ENCODE measurements around the gene SESN1.
A peak's percentile ranks its signal among the peaks of the same experiment; 100 is the strongest.
"Not testable (repeated sequence)": the region's sequence is repeated elsewhere in the genome, so short reads cannot be mapped to it uniquely, and the experiment has no call there.

The SESN1 gene

GRCh38 chr6:109093732-109094415, 772 bp downstream of the SESN1 start:
- peak; percentile 33 for DNase-seq

- no peak for DNase-seq
These were observed 2.6 kb downstream of the SESN1 start for GRCh38 chr6:109092074-109092473.

DNA sequence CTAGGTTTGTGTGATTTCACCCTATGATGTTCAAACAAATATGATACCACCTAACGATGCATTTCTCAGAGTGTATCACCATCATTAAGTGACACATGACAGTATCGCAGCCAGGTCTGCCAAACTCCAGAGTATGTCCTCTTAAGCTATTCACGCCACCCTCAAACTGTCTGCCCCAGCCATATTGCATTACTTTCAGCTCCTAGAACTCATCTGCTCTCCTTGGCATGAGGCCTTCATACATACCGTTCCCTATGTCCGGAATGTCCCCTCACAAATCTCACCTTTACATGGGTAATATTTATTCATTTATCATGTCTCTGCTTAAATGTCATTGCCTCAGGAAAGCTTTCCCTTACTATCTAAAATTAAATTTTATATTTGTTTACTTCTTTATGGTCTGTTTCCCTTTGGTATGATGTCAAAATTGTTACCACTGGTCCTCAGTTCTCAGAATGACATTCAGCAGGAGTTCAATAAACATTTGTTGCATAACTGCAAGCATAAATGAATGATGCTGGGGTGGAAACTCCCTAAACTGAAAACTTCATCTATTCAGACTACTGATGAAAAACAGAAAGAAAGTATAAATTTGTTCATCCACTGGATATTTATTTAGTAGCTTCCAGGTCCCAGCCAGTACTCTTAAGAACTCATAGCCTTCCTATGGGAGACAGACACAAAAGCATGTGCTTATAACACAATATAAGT, 3.2 kb downstream of the SESN1 start:
- DNase-seq, result no peak

DNA sequence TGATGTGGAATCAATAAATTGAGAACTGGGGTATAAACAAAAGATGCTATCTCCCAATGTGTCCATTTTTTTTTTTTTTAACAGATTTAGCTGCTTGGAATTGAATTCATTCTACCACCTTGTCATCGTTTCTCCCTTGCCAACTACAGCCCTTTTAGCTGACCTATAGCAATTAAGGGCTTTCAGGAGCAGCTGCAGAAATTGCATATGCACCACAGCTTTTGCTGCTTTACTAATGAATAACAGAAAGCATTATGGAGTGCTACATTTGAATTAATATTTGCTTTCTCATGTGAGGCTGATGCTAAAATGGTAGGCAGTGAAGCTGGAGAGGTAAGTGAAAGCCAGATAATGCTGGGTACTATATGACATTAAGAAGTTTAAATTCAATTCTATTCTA, 5.7 kb downstream of the SESN1 start:
- no peak for DNase-seq

GRCh38 chr6:109087661-109088264, 6.9 kb downstream of the SESN1 start:
- no peak for DNase-seq

GRCh38 chr6:109084146-109084545, 10.5 kb downstream of the SESN1 start:
- DNase-seq, result not testable (repeated sequence)

GRCh38 chr6:109083657-109084056, 11.0 kb downstream of the SESN1 start:
- no peak for DNase-seq

DNA sequence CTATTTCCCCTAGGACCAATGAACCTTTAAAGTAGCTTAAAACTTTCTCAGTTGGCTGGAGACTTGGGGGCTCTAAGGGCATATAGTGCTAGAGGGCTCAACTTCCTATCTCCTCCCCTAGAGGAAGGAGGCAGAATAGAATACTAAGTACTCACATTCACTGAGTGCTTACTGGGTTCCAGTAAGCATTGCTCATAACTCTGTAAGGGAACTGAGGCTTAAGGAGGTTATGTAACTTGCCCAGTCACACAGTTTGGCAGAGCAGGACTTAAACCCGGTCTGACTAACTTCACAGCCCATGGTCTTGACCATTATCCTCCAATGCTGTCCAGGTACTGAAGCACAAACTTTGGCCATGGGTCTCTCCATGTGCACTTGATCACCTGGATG, 12.5 kb downstream of the SESN1 start:
- no peak for DNase-seq

DNA sequence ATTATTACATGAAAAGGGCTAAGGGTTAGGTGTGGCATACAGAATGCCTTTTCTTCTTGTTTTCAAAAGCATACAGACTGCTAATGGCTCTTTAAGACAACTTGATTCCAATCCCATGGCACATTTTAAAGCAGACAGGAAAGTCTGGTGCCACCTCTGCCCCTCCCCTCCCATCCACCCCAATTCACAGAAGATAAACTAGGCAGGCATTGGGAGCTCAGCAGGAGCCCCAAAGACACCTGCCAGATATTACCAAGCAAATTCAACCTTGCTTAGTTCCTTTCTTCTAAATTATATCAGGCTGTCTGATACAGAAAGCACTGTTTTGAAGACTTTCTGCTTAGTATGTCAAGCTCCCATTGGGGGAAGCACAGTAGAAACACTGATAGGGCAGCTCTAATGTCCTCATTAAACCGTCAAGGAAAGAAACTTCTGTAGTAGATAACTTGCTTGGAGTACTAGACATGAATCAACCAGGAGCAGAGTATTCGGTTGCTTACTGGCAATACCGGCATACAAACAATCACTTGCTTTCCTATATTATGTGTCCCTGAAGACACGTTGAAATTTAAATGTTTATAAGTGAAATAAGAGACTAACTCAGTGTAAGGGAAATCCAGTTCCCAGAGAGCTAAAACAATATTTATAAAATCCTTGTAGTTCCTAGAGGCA, 13.0 kb downstream of the SESN1 start:
- DNase-seq, result no peak

GRCh38 chr6:109081026-109081425, 13.6 kb downstream of the SESN1 start:
- no peak for DNase-seq

GRCh38 chr6:109079981-109080380, 14.7 kb downstream of the SESN1 start:
- no peak for DNase-seq

DNA sequence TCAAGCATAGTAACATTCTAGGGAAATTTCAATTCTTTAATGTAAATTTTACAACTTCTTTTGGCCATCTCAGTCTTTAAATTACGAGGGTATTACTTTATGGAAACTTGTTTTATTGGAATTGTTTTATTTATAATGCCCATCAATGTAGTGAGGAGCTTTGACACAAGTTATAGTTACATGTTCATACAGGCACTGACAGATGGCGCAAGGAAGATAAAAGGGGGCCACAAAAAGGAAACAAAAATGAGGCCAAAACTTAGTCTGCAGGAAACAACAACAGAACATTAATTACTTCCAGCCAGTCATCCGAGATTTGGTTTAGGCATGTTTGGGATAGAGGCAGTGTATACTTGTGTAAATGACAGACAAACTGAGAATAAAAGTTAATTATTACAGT, 18.3 kb downstream of the SESN1 start:
- no peak for DNase-seq

GRCh38 chr6:109075934-109076333, 18.7 kb downstream of the SESN1 start:
- no peak for DNase-seq

DNA sequence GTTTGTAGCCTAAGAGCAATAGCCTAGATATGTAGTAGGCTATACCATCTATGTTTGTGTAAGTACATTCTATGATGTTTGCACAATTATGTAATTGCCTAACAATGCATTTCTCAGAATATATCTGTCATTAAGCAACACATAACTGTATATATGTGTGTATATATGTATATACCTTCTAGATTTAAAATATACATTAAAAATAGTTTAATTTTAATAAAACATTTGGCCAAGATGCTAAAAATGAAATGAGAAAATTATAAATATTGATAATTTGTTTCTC, 20.6 kb downstream of the SESN1 start:
- DNase-seq, result no peak

DNA sequence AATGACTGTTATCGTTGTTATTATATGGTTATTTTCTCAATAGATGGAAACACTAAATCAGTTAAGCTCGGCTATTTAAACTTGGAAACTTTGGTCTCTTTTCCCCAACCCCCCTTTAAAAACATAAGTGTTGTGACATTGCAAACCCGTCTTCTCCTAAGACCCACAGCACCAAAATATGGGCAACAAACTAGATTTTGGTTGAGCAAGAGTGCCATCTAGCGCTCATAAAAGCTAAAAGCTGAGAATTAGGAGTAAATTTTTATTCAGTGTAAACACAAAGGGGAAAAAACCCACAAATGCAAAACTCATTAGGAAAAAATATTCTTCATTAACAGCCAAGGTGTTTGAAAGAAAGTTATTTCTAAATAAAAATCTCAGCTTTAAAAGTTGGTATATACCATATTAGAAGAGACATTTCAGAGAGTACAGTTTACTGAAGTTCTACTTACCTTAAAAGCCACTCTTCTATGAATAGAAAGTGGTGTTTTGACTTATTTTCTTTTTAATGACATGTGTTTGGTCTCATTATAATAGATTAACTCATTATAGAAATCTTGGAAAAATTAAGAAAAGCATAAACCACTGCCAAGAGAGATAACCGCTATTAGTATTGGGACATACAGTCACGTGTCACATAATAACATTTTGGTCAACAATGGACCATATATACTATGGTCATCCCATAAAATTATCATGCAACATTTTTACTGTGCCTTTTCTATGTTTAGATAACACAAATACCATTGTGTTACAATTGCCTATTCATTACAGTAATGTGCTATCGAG, 21.1 kb downstream of the SESN1 start:
- peak; percentile 16 for DNase-seq

- no peak for DNase-seq
These were observed 23.3 kb downstream of the SESN1 start for GRCh38 chr6:109071125-109071917.

- no peak for DNase-seq
These were observed 24.9 kb downstream of the SESN1 start for GRCh38 chr6:109069746-109070145.

DNA sequence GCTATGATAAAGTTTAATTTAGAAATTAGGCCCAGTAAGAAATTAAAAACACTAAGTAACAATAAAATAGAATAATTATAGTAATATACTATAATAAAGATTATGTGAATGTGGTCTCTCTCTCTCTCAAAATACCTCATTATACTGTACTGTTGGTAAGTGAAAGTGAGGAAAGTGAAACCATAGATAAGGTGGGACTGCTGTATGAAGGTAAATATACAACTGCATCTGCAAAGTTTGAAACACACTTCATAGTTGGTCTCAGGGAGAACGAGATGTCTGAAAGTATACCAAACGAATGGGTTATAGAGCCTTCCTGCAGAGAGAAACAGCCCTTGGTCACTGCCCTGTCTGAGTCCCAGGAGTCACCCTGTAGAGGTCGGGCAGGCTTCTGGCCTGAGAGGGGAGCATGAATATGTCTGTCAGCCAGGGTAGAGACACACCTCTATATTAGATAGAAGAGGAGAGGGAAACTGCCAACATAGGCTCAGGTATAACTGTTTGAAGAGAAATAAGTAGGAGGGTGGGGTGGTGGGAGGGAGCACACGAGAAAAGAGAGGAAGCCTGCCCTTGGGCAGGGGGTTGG, 31.8 kb downstream of the SESN1 start:
- DNase-seq, result no peak

DNA sequence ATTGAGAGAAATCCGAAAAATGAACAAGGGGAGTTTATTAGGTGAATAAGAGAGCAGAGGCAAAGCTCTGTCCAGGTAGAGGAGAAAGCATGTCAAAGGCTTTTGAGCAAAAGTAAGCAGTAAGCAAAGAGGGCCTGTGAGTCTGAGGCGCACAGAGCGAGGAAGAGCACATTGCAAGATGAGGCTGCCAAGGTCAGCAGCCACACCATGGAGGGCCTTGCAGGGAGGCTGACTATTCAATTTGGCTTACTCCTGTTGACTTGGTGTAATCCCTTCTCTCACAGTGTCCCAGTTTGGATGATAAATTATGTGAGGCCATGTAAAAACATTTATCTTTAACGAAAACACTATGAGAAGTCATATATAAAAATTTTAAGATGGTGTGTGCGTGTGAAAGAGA, 32.4 kb downstream of the SESN1 start:
- DNase-seq, result no peak

- no peak for DNase-seq
These were observed 34.1 kb downstream of the SESN1 start for GRCh38 chr6:109060571-109060970.

GRCh38 chr6:109059571-109060021, 35.0 kb downstream of the SESN1 start:
- DNase-seq, result peak; percentile 37

GRCh38 chr6:109059153-109059552, 35.5 kb downstream of the SESN1 start:
- DNase-seq, result no peak
